ELR (cell line): Measurements from ENCODE around the gene COMMD1.
A peak's percentile ranks its signal among the peaks of the same experiment; 100 is the strongest.
"Not testable (repeated sequence)": the region's sequence is repeated elsewhere in the genome, so short reads cannot be mapped to it uniquely, and the experiment has no call there.

Experiments used
- DNase-seq: peaks from one replicate; pipeline ENCODE4 v3.0.0-alpha.2; 2015; ENCODE audit warnings: low read depth

COMMD1 gene

DNA sequence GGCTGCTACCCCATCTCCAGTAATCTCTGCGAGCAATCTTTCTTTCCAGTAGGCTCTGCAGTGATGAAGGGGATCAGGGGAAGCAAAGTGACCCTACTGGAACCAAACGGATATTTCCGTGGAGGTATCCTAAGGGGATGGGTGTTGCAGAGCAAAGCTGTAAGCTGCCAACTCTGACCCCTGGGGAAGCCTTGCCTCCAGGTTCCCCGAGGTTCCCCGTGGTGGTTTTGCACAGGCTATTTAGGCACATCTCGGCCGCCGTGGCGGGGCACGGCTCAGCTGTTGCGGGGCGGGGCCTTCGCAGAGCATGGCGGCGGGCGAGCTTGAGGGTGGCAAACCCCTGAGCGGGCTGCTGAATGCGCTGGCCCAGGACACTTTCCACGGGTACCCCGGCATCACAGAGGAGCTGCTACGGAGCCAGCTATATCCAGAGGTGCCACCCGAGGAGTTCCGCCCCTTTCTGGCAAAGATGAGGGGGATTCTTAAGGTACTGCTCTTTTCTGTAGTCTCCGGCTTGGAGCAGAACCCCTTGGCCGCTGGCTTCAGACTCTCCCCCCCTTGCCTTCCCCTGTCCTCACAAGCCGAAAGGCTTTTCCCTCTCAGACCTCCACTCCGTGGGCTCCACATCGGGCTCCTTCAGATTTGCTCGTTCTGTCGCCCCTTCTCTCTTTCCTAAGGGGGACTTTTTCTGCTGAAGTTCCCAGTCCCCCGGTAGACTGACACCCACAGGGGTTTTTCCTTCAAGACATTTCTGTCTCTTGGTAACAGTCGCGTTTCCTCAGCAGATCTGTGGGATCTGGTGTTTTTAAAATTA lies at the start of gene COMMD1:
TSS of gene COMMD1 (plus strand) at position 303 of the 814 bp plus-strand sequence. CDS start at position 308, 5 bp downstream.
- DNase-seq, result peak; percentile 77

DNA sequence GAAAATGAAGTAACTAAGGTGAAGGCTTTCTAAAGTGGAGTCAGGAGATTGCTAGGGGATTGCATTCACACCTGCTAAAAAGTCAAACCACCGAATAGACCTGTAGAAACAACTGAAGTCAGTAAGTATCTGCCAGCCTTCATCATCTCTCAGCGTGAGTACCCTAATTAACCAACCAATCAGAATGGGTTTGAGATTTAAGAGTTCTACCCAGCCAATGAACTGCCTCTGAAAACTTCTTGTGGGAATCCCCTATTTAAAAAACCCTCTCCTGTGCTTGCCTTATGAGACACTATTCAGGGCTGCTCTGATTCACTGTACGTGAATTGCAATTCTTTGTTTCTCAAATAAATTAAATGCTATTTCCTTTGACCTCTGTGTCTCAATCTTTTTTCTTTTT lies 48.2 kb upstream of the COMMD1 start:
- DNase-seq, result no peak

DNA sequence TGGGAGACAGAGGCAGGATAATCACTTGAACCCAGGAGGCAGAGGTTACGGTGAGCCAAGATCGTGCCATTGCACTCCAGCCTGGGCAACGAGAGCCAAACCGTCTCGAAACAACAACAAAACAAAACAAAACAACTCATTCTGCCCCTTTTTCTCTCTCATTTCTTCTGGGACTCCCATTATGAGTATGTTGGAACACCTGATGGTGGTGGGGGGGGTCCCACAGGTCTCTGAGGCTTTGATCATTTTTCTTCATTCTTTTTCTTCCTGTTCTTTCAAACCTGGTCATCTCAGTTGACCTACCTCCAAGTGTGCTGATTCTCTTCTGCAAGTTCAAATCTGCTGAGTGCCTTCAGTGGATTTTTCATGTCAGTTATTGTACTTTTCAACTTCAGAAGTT lies 43.4 kb upstream of the COMMD1 start:
- no peak for DNase-seq

DNA sequence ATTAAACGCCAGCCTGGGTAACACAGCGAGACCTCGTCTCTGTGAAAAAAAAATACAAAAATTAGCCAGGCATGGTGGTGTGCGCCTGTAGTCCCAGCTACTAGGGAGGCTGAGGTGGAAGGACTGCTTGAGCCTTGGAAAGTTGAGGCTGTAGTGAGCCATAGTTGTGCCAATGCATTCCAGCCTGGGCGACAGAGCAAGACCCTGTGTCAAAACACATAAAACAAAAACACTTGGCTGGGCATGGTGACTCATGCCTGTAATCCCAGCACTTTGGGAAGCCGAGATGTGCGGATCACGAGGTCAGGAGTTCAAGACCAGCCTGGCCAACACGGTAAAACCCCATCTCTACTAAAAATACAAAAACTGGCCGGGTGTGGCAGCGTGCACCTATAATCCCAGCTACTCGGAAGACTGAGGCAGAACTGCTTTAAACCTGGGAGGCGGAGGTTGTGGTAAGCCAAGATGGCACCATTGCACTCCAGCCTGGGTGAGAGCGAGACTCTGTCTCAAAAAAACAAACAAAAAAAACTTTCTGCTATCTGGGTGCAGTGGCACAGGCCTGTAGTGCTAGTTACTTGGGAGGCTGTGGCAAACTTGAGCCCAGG lies 38.9 kb upstream of the COMMD1 start:
- DNase-seq, result not testable (repeated sequence)

DNA sequence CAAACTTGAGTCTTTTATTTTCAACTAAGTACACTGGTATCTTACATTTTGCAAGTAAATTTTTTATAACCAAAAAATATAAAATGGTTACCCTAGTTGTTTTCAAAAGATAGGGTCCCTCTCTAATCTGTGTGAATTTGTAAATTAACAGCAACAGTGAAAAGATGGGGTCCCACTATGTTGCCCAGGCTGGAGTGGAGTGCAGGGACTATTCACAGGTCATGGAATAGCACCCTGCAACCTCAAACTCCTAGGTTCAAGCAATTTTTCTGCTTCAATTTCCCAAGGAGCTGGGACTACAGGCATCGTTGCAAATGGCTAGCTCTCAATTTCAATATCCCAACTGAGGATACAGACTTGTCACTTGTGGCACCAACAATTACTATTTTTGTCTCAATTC lies 29.1 kb upstream of the COMMD1 start:
- DNase-seq, result no peak

DNA sequence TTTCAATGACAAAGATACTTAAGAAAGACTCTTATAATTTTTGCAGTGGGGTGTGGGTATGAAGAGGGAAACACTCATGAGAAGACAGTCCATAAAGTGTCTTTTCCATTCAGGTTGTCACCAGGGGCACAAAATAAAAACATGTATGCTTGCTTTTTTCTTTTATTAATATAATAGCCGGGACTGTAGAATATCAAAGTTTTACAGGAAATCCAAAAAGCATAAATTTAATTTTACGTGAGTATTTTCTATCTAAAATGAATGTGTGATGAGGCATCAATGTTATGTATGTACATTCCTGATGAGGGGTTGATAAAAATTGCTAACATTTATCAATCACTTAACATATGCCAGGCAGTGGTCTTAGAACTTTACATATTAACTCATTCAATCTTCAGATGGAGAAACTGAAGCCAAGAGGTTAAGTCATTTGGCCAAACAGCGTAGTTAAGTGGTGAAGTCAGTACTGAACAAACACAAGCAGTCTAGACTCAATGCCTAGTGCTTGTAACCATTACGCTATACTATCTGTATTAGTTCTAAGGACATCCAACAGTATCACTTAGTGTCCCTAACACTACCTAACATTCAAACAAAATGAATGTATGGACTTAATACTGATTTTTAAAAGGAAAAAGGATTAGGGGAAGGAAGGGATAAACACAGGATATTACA lies 27.8 kb upstream of the COMMD1 start:
- DNase-seq, result no peak

DNA sequence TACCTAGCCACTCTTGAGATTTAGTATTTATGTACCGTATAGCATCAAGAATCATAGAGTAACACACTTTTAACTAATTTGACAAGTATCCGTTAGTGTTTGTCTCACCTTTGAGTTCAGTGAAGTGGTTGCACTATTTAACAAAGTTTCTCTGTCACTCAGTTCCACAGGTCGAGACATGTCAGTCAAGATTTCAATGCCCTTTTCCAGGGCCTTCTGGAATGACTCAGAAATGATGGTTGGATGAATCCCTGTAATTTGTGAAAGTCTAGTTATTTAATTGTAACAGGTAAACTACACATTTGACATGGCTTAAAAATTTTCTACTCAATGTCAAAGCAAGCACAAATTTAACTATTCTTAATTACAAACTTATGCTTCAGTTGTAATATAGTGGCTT lies 26.7 kb upstream of the COMMD1 start:
- DNase-seq, result no peak

DNA sequence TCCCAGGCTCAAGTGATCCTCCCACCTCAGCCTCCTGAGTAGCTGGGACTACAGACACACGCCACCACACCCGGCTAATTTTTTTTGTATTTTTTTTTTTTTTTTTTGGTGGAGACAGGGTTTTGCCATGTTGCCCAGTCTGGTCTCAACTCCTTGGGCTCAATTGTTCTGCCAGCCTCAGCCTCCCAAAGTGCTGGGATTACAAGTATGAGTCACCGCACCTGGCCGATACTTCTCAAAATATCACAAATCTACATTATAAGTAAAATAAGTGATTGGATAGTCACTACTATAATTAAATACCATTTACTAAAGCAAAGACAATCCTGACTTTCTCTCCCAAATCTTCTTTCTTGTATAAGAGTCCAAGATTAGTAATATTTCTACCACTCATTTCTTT lies 26.1 kb upstream of the COMMD1 start:
- not testable (repeated sequence) for DNase-seq

DNA sequence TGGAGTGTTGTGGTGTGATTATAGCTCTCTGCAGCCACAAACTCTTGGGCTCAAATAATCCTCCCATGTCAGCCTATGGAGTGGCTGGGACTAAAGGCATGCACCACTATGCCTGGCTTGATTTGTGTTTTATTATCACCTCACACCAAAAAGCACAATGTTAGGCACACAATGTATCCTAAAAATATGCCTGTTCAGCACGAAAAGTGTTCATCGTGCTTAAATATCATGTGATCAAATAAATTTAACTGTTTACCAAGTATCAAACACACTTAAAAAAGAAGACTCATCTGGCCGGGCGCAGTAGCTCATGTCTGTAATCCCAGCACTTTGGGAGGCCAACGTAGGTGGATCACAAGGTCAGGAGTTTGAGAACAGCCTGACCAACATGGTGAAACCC lies 22.6 kb upstream of the COMMD1 start:
- DNase-seq, result no peak

DNA sequence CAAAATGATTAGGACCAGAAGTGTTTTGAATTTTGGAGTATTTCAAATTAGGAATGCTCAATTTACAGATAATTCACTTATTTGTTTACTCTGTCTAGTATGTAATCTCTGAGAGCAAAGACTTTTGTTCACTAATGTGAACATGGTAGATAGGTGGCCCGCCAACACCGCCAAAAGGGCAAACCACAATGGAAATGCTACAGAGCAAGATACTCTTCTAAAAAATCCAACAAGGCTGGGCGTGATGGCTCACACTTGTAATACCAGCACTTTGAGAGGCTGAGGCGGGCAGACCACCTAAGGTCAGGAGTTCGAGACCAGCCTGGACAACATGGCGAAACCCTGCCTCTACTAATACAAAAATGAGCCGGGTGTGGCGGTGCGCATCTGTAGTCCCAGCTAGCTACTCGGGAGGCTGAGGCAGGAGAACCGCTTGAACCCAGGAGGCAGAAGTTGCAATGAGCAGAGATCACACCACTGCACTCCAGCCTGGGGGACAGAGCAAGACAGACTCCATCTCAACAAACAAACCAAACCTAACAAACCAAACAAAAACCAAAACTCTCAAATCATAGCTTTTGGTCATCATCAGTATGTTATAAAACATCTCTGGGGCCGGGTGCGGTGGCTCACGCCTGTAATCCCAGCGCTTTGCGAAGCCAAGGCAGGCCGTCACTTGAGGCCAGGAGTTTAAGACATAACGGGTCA lies 19.4 kb upstream of the COMMD1 start:
- no peak for DNase-seq

DNA sequence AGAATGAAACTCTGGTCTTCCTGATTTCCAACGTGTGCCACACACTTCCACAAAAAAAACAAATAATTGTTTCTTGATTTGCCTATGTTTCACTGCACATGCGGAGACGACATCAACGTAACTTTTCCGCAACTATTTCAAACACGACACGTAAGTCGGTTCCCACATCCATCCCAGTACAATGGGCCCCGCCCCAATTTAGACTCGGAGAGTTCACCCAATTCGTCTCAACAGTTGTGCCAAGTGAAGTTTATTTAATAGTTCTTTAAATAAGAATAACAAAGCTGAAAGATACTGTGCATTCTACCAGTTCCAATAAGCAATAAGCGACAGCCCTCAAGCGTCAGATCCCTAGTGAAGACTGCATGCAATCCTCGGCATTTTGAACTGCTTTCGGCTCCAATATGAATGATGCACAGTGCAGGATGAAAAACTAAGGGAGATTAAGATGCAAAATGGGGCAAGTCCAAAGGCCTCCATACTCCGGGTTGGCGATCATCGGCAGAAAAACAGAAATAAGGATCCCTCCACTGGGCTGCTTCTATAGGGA lies 17.7 kb upstream of the COMMD1 start:
- peak; percentile 58 for DNase-seq

DNA sequence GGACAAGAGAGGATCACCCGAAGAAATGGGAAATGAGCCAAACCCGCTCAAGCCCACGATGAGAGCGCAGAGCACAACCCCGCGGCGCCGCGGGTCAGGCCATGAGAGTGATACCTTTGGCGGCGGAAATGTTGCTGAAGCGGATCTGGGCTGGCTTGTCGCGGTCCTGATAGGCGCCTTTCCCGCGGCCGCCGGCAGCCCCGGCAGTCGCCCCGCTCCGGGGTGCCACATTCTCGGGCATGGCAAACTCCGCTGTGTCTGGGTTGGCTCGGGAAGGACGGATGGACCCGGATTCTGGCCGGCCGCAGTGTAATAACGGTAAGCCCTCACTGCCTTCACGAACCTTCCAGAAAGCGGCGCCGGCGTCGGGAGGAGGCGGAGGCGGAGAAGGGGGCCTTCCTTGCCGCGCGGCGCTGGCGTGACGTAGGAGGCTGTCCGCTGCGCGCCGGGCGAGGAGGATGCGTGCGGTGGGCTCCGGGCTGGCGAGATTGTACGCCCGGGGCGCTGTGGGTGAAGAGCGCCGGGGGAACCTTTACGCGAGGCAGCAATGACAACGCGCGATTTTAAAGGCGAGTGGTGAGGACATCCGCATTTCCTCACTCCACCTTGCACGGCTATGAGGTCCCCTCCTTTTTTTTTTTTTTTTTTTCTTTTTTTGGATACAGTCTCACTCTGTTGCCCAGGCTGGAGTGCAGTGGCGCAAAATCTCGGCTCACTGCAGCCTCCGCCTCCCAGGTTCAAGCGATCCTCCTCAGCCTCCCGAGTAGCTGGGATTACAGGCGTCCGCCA lies 17.0 kb upstream of the COMMD1 start, which contains the start of gene CCT4:
TSS of gene CCT4 (minus strand) at position 390 of the 789 bp plus-strand sequence. CDS start at position 241, 149 bp downstream.
- peak; percentile 89 for DNase-seq

DNA sequence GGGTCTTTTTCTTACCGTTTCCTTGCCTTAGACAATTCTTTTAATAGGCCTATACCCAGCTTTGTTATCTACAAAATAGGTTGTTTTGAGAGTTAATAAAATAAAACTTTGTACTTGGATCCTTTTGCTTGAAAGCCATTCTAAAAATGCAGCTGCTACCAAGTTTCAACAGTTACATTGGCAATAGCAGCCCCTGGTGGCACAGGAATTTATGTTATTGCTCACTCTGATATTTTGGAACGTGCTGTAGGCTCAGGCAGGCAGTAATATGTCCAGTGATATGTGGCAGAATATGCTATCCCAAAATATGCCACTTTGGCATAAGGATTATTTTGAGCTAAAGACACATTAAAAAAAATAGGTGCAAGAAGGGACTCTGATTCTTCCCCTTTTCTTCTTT lies 6.7 kb upstream of the COMMD1 start:
- peak; percentile 53 for DNase-seq

DNA sequence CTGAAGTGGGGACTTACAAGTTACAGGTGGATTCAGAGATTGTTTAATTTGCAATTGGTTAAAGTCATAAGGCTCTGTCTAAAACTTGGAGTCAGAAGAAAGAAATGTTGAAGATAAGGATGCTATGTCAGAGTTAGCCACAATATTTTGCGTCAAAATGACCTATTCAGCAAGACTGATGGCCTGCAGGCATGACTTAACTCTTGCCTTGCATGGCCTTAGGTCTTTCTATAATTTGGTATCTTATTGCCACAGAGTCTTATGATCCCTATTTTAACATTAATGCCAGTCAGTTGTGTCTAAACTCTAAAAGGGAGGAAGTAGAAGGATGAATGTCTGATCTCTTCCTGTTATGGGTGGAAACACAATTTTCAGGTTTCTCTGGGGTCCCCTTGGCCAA lies 5.2 kb upstream of the COMMD1 start:
- no peak for DNase-seq

DNA sequence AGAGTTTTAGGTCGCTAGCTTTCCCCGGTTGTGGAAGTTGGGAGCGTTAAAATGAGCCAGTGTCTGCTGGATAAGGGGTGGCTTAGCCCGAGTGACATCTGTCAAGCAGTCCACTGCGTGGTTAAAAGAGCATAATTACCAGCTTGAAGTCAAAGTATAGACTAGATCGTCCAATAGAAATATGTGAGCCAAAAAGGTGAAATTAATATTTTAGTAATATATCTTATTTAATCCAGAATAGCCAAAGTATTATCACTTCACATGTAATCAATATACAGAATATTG lies 654 bp downstream of the COMMD1 start:
- no peak for DNase-seq

DNA sequence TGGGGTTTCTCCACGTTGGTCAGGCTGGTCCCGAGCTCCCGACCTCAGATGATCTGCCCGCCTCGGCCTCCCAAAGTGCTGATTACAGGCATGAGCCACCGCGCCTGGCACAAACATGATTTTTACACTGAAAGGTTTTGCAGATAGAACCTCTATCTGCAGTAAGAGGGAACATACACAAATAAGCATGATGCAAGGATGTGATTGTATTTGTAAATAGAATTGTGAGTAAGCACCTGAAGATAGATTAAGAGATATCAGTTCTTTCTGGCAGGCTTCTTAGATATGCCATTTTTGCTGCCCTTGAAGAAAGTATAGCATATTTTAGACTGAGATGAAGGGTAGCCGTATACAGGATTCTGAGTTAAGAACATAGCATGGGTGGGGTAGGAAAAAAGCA lies 3.6 kb downstream of the COMMD1 start:
- DNase-seq, result no peak

DNA sequence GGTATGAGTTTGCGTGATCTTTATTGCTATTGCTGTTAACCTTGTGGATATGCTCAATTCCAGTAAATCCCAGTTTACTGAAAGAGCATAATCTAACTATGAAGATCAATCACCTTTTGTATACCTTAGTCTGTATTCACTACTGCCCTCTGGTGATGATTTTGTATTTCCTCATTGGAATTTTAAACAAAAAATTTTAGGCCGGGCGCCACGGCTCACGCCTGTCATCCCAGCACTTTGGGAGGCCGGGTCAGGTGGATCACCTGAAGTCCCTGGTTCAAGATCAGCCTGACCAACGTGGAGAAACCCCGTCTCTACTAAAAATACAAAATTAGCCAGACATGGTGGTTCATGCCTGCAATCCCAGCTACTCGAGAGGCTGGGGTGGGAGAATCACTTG lies 5.1 kb downstream of the COMMD1 start:
- DNase-seq, result peak; percentile 38

DNA sequence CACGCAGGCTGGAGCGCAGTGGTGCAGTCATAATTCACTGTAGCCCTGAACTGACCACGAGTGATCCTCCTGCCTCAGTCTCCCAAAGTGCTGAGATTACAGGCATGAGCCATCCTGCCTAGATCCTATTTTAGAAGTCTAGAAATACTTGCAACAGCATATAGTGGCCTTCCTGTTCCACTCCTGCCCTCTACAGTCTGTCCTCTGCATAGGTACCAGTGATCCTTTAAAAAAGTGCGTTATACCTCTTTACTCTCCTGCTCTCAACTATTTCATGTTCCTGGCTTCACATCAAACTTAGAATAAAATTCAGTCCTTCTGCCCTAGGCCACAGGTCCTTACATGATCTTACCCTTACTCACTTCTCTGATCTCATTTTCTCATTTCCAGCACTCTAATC lies 6.0 kb downstream of the COMMD1 start:
- peak; percentile 27 for DNase-seq

DNA sequence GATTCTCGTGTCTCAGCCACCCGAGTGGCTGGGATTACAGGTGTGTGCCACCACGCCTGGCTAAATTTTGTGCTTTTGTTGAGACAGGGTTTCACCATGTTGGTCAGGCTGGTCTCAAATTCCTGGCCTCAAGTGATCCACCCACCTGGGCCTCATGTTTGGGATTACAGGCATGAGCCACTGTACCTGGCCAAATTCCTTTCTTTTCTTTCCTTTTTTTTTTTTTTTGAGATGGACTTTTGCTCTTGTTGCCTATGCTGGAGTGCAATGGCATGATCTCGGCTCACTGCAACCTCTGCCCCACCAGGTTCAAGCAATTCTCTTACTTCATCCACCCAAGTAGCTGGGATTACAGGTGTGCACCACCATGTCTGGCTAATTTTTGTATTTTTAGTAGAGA lies 9.3 kb downstream of the COMMD1 start:
- not testable (repeated sequence) for DNase-seq

DNA sequence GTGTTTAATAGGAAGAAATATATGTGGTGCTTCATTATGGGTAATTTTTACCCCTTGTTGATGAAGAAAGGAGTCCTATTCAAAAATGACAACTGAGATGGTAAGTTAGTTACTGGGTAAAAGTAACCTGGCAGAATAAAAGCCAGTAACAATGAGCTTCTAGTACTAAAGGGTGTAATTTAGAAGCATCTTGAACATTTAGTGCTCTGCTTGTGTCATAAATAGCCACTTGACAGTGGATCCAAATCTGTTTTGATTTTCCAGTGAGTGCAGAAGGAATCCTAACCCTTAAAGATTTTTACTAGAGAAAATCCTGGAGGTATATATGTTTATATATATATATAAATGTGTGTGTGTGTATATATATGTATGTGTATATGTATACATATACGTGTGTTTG lies 15.1 kb downstream of the COMMD1 start:
- no peak for DNase-seq

DNA sequence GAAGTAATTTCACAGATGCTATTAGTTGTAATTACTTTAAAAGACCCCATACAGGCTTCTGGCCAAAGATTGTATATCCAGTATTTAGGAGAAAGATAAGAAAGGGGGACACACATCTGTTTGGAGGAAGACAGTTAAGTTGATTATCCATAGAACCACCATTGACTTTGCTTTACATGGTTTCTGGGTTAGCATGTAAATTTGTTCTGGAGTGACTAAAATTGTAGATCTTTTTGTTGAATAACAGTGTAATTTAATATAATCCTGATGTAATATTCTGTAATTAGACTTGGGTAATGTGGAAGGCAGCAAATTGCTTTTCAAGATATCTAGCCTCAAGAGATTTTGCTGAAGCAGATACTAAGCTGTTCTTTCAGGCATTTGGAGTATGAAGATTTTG lies 17.2 kb downstream of the COMMD1 start:
- DNase-seq, result no peak
